H1 (cell line): ENCODE measurements around the gene WDR26. TPM values are rescaled to one million over a fixed set of nuclear protein-coding genes. Genes with fewer than 3 reads are reported as not detected.

Experiments used
- CTCF ChIA-PET: fragments of 300-600 bp; sonication (Branson Sonifier 250); formaldehyde crosslinking; loops from one replicate; lab custom pipeline; 2021; ENCODE audit not compliant: partially characterized antibody; lab: Charles Lee
- POLR2A ChIA-PET: fragments of 300-600 bp; sonication (Branson Sonifier 250); formaldehyde crosslinking; loops from one replicate; lab custom pipeline; 2021; ENCODE audit warnings: inconsistent platforms; ENCODE audit not compliant: partially characterized antibody; lab: Charles Lee
- DNase-seq, 2 experiments: peaks; one replicate each; pipeline versions ENCODE4 v3.0.0 to v3.0.0-alpha.2; 2010 to 2022; ENCODE audit warnings: low spot score in 2 of 2, low read depth in 1 of 2, mixed read lengths in 1 of 2
- FAIRE-seq: peaks from 2 replicates; lab custom pipeline; 2011; peaks lifted over from hg19 to GRCh38; lab: Jason Lieb, UNC
- H2AFZ ChIP-seq: 2 replicates; pipeline ENCODE4 v1.8.1; 2012; ENCODE audit warnings: low read length, inconsistent platforms
- H2AK5ac ChIP-seq: 2 replicates; pipeline ENCODE4 v1.6.1; 2013; ENCODE audit warnings: low read depth, low read length
- H2BK120ac ChIP-seq: replicated peaks from 2 replicates; pipeline ENCODE3; 2013; ENCODE audit warnings: low read depth, low read length, inconsistent platforms
- H2BK12ac ChIP-seq: 2 replicates; pipeline ENCODE4 v1.6.1; 2013; ENCODE audit warnings: low read depth, low read length
- H2BK15ac ChIP-seq: 2 replicates; pipeline ENCODE4 v1.6.1; 2013; ENCODE audit warnings: low read length
- H2BK20ac ChIP-seq: 2 replicates; pipeline ENCODE4 v1.6.1; 2013; ENCODE audit warnings: low read length
- H2BK5ac ChIP-seq: 2 replicates; pipeline ENCODE4 v1.6.1; 2013; ENCODE audit warnings: low read depth, low read length
- H3K14ac ChIP-seq: 2 replicates; pipeline ENCODE4 v1.6.1; 2013; ENCODE audit warnings: inconsistent platforms; ENCODE audit not compliant: insufficient read length
- H3K18ac ChIP-seq: 2 replicates; pipeline ENCODE4 v1.6.1; 2013; ENCODE audit warnings: low read length; ENCODE audit errors: extremely low read depth
- H3K23ac ChIP-seq: 2 replicates; pipeline ENCODE4 v1.6.1; 2013; ENCODE audit warnings: inconsistent platforms; ENCODE audit not compliant: insufficient read length
- H3K23me2 ChIP-seq: 2 replicates; pipeline ENCODE4 v1.6.1; 2013; ENCODE audit warnings: low read depth, low read length
- H3K27ac ChIP-seq: 2 replicates; pipeline ENCODE4 v1.6.1; 2011; ENCODE audit warnings: low read depth, low read length, inconsistent platforms
- H3K27me3 ChIP-seq, 4 experiments: replicated peaks in 1 of 4; 1 replicate in 1 of 4; 2 replicates in 3 of 4; pipeline versions ENCODE4 v1.6.1 to v1.8.1; 2011 to 2013; ENCODE audit warnings: low read length in 3 of 4, mild to moderate bottlenecking in 3 of 4, inconsistent platforms in 2 of 4, mixed read lengths in 2 of 4, moderate library complexity in 1 of 4; ENCODE audit not compliant: control insufficient read depth in 3 of 4, insufficient read depth in 3 of 4; ENCODE audit errors: extremely low read depth in 1 of 4
- H3K36me3 ChIP-seq, 4 experiments: 2 replicates each; pipeline versions ENCODE4 v1.6.1 to v1.8.1; 2011 to 2013; ENCODE audit warnings: mild to moderate bottlenecking in 4 of 4, low read length in 3 of 4, moderate library complexity in 2 of 4, control low read depth in 1 of 4, inconsistent platforms in 1 of 4; ENCODE audit not compliant: insufficient read depth in 4 of 4, control insufficient read depth in 2 of 4
- H3K4ac ChIP-seq: replicated peaks from 2 replicates; pipeline ENCODE3; 2013; ENCODE audit warnings: low read length, low read depth, mixed read lengths, inconsistent platforms; ENCODE audit not compliant: insufficient read length
- H3K4me1 ChIP-seq, 4 experiments: replicated peaks in 1 of 4; 1 replicate in 1 of 4; 2 replicates in 3 of 4; pipeline versions ENCODE4 v1.6.1 to v1.8.1; 2011 to 2013; ENCODE audit warnings: low read length in 3 of 4, inconsistent platforms in 2 of 4, mixed read lengths in 1 of 4; ENCODE audit not compliant: insufficient read depth in 4 of 4, control insufficient read depth in 3 of 4
- H3K4me2 ChIP-seq, 2 experiments: 2 replicates each; pipeline versions ENCODE4 v1.6.1 to v1.8.1; 2011 to 2013; ENCODE audit warnings: low read depth in 2 of 2, low read length in 2 of 2, control low read depth in 1 of 2, inconsistent platforms in 1 of 2, mild to moderate bottlenecking in 1 of 2; ENCODE audit not compliant: insufficient read depth in 1 of 2
- H3K4me3 ChIP-seq, 4 experiments: fragments of 200-600, 300-600 bp in 1 of 4; sonication (generic), shearing (Covaris generic), sonication (Bioruptor Twin) in 1 of 4; 2 replicates each; pipeline versions ENCODE4 v1.5.1 to v1.8.1; 2011 to 2016; ENCODE audit warnings: low read length in 4 of 4, low read depth in 3 of 4, control low read depth in 2 of 4, inconsistent platforms in 2 of 4, mild to moderate bottlenecking in 2 of 4, mixed read lengths in 1 of 4, moderate library complexity in 1 of 4; ENCODE audit not compliant: insufficient read depth in 2 of 4; ENCODE audit errors: extremely low read depth in 1 of 4
- H3K56ac ChIP-seq: replicated peaks from 2 replicates; pipeline ENCODE3; 2013; ENCODE audit warnings: low read depth, mild to moderate bottlenecking, mixed read lengths, low read length, inconsistent platforms; ENCODE audit not compliant: insufficient read length
- H3K79me1 ChIP-seq: 2 replicates; pipeline ENCODE4 v1.6.1; 2013; ENCODE audit warnings: low read depth, low read length, control low read depth
- H3K79me2 ChIP-seq, 2 experiments: 2 replicates each; pipeline versions ENCODE4 v1.6.1 to v1.8.1; 2012 to 2013; ENCODE audit warnings: low read length in 2 of 2, mild to moderate bottlenecking in 2 of 2, inconsistent platforms in 1 of 2; ENCODE audit not compliant: insufficient read depth in 2 of 2, control insufficient read depth in 1 of 2
- H3K9ac ChIP-seq, 4 experiments: replicated peaks in 1 of 4; 1 replicate in 1 of 4; 2 replicates in 3 of 4; pipeline versions ENCODE4 v1.6.1 to v1.8.1; 2011 to 2013; ENCODE audit warnings: low read depth in 3 of 4, low read length in 3 of 4, control low read depth in 2 of 4, mild to moderate bottlenecking in 2 of 4, moderate library complexity in 2 of 4, inconsistent platforms in 1 of 4; ENCODE audit errors: extremely low read depth in 1 of 4
- H3K9me3 ChIP-seq, 2 experiments: 2 replicates each; pipeline versions ENCODE4 v1.6.1 to v1.8.1; 2012 to 2013; ENCODE audit warnings: mild to moderate bottlenecking in 2 of 2, moderate library complexity in 2 of 2, control low read depth in 1 of 2, inconsistent platforms in 1 of 2, low read depth in 1 of 2, low read length in 1 of 2, mixed read lengths in 1 of 2; ENCODE audit not compliant: insufficient read depth in 2 of 2
- H4K20me1 ChIP-seq, 2 experiments: replicated peaks in 1 of 2; 2 replicates each; pipeline versions ENCODE3 to v1.8.1; 2011 to 2013; ENCODE audit warnings: inconsistent platforms in 2 of 2, low read length in 2 of 2, mild to moderate bottlenecking in 1 of 2; ENCODE audit not compliant: insufficient read depth in 2 of 2, control insufficient read depth in 1 of 2
- H4K5ac ChIP-seq: 2 replicates; pipeline ENCODE4 v1.6.1; 2013; ENCODE audit warnings: low read length, low read depth, mixed read lengths, inconsistent platforms; ENCODE audit not compliant: insufficient read length
- H4K8ac ChIP-seq: 2 replicates; pipeline ENCODE4 v1.8.0; 2013; ENCODE audit warnings: mild to moderate bottlenecking, moderate library complexity, low read length, inconsistent platforms; ENCODE audit not compliant: insufficient read depth; ENCODE audit errors: extremely low read depth
- H4K91ac ChIP-seq: replicated peaks from 2 replicates; pipeline ENCODE3; 2013; ENCODE audit warnings: low read length, mixed read lengths, inconsistent platforms; ENCODE audit not compliant: insufficient read length
- BCL11A ChIP-seq, 2 experiments: IDR thresholded peaks; one replicate each; pipeline ENCODE4 v1.6.1; 2011; ENCODE audit warnings: low read depth in 2 of 2, low read length in 2 of 2, mild to moderate bottlenecking in 2 of 2
- CHD1 ChIP-seq: IDR thresholded peaks from 2 replicates; pipeline ENCODE4 v1.6.1; 2012; ENCODE audit warnings: low read depth, low read length, improper control_type of control experiment
- EGR1 ChIP-seq: IDR thresholded peaks from 2 replicates; pipeline ENCODE4 v1.6.1; 2011; ENCODE audit warnings: low read depth, low read length, borderline replicate concordance
- EP300 ChIP-seq, 2 experiments: IDR thresholded peaks; 1 replicate in 1 of 2; 2 replicates in 1 of 2; pipeline ENCODE4 v1.6.1; 2011 to 2012; ENCODE audit warnings: low read depth in 2 of 2, low read length in 2 of 2, mild to moderate bottlenecking in 2 of 2, borderline replicate concordance in 1 of 2, inconsistent platforms in 1 of 2, moderate library complexity in 1 of 2
- JUND ChIP-seq: IDR thresholded peaks from 2 replicates; pipeline ENCODE4 v1.6.1; 2011; ENCODE audit warnings: mild to moderate bottlenecking, improper control_type of control experiment, low read length
- KDM5A ChIP-seq: fragments of 200-600 bp; IDR thresholded peaks from 2 replicates; pipeline ENCODE4 v1.7.1; 2012; ENCODE audit warnings: mild to moderate bottlenecking, low read length, inconsistent platforms, mixed read lengths
- POLR2A ChIP-seq, 2 experiments: IDR thresholded peaks; 1 replicate in 1 of 2; 2 replicates in 1 of 2; pipeline ENCODE4 v1.6.1; 2011; ENCODE audit warnings: low read depth in 2 of 2, low read length in 2 of 2, mild to moderate bottlenecking in 2 of 2; ENCODE audit errors: control extremely low read depth in 1 of 2
- RBBP5 ChIP-seq: IDR thresholded peaks from 2 replicates; pipeline ENCODE4 v1.7.1; 2012; ENCODE audit warnings: low read depth, mild to moderate bottlenecking, inconsistent platforms, low read length, moderate library complexity, borderline replicate concordance
- RXRA ChIP-seq: IDR thresholded peaks from 2 replicates; pipeline ENCODE4 v1.6.1; 2011; ENCODE audit warnings: low read depth, mild to moderate bottlenecking, low read length, moderate library complexity; ENCODE audit not compliant: insufficient read depth
- SIN3A ChIP-seq, 2 experiments: IDR thresholded peaks in 1 of 2; conservative IDR thresholded peaks in 1 of 2; 2 replicates each; pipeline ENCODE4 v1.6.1; 2011 to 2012; ENCODE audit warnings: low read length in 2 of 2, improper control_type of control experiment in 1 of 2, low read depth in 1 of 2, mild to moderate bottlenecking in 1 of 2
- SIX5 ChIP-seq: IDR thresholded peaks from 2 replicates; pipeline ENCODE4 v1.6.1; 2011; ENCODE audit warnings: mild to moderate bottlenecking, low read depth, low read length
- SP1 ChIP-seq: IDR thresholded peaks from 2 replicates; pipeline ENCODE4 v1.6.1; 2011; ENCODE audit warnings: low read depth, low read length
- ZNF274 ChIP-seq: IDR thresholded peaks from 2 replicates; pipeline ENCODE4 v1.7.0; 2012; ENCODE audit warnings: low read length, borderline replicate concordance; ENCODE audit errors: extremely low read depth
- WGBS, 2 experiments: shearing (Covaris generic) in 1 of 2; methylation state at CpG; one replicate each; pipeline versions ENCODE4 v1.1.6 to v1.1.7; 2013 to 2015; ENCODE audit warnings: low lambda C conversion rate in 2 of 2, mixed read lengths in 2 of 2, inconsistent platforms in 1 of 2, low coverage in 1 of 2, missing lambda C conversion rate in 1 of 2; ENCODE audit not compliant: insufficient replicate concordance in 2 of 2, insufficient coverage in 1 of 2, insufficient read length in 1 of 2; ENCODE audit errors: extremely low coverage in 1 of 2, missing lambda C conversion rate in 1 of 2; 5-methylcytosine and 5-hydroxymethylcytosine counted together
- polyA plus RNA-seq, 7 experiments: library from polyadenylated mRNA; depleted of rRNA in 3 of 7; stranded (reverse) in 5 of 7; unstranded in 2 of 7; fragments of >200 nt in 5 of 7; fragments of 200-250 nt in 2 of 7; gene quantifications; 1 replicate in 5 of 7; 2 replicates in 1 of 7; 4 replicates in 1 of 7; pipeline versions ENCODE4 v1.2.1 to v1.2.3, GENCODE V29; 2011 to 2013; ENCODE audit warnings: missing spikeins in 2 of 7, mixed read lengths in 2 of 7
- total RNA-seq: library from RNA; stranded (reverse); fragmentation: NEBNext Ultra II Directional; extraction: Animal tissue kit (Norgen Biotek cat#: 25700); gene quantifications from 2 replicates; pipeline ENCODE4 v1.2.1, GENCODE V29; 2021

Gene WDR26
- total and polyA plus RNA-seq, 2 of the 8 experiments (the other 6 are each of a cell fraction or from before 2014, with no cell fraction given) = 18.0 to 72.5 TPM

GRCh38 chr1:224429616-224430326 is 4.8 kb downstream of the WDR26 start:
- H3K9ac ChIP-seq = no peak overlapping the region
- no peak overlapping the region for H4K91ac ChIP-seq
- no peak overlapping the region for H4K8ac ChIP-seq
- H3K27ac ChIP-seq = no peak overlapping the region
- FAIRE-seq (no peak), DNase-seq (no peak)
- H3K56ac ChIP-seq = no peak overlapping the region
- H3K4ac ChIP-seq = no peak overlapping the region
- no peak overlapping the region for H4K5ac ChIP-seq
- no peak overlapping the region for H2AFZ ChIP-seq
- no peak overlapping the region for H2BK12ac ChIP-seq
- no peak overlapping the region for H3K14ac ChIP-seq
- H3K9me3 ChIP-seq = no peaks in the 10 kb centered on the region
- H3K36me3 ChIP-seq = peaks cover 0 to 66% (median 29%) of the 10 kb centered on the region in 4 experiments; a peak in 7 of 8 replicates
- H3K4me1 ChIP-seq = peaks cover 0 to 10% (median 1%) of the 10 kb centered on the region in 4 experiments; a peak in 4 of 7 replicates
- no peak overlapping the region for H2BK120ac ChIP-seq
- WGBS, 2 experiments = 94% methylated on average over 3 of the region's 3 CpGs; no CpG with 5 or more reads in 1 of the 2 experiments
- no peak overlapping the region for H3K18ac ChIP-seq
- H2BK15ac ChIP-seq = no peak overlapping the region
- peaks cover 19 to 63% of the 10 kb centered on the region in 2 experiments for H3K79me2 ChIP-seq
- no peak overlapping the region for H2AK5ac ChIP-seq
- peaks cover 7% of the 10 kb centered on the region for H3K23me2 ChIP-seq
- H2BK5ac ChIP-seq = no peak overlapping the region
- no peak overlapping the region for H2BK20ac ChIP-seq
- peaks cover 16 to 18% of the 10 kb centered on the region in 2 experiments for H4K20me1 ChIP-seq
- POLR2A ChIA-PET = interaction anchor here (0.6 to 1.7 kb wide), 2 partner anchors 13 to 194 kb away, joined by 4 to 5 read pairs; no protein-coding TSS in a partner anchor
- H3K4me2 ChIP-seq = no peak overlapping the region
- CTCF ChIA-PET = interaction anchor here (1.5 kb wide), 1 partner anchor 12 kb away, joined by 3 read pairs; no protein-coding TSS in a partner anchor
- no peak overlapping the region for H3K23ac ChIP-seq
- H3K4me3 ChIP-seq = no peak overlapping the region
- no peaks in the 10 kb centered on the region for H3K27me3 ChIP-seq
- no peaks in the 10 kb centered on the region for H3K79me1 ChIP-seq
- TF ChIP-seq RBBP5 (no peak), EGR1 (no peak), POLR2A (IDR thresholded peaks at IDR 0.05; ENCODE audit: control extremely low read depth in 1 of 2, low read depth in 2 of 2, low read length in 2 of 2) (no peak), ZNF274 (no peak), SP1 (no peak), SIN3A (conservative IDR thresholded peaks at IDR 0.05 in 1 of 2, IDR thresholded peaks at IDR 0.05 in 1 of 2; ENCODE audit: low read depth in 1 of 2, low read length in 2 of 2) (no peak), SIX5 (no peak), CHD1 (no peak), EP300 (IDR thresholded peaks at IDR 0.05; ENCODE audit: borderline replicate concordance in 1 of 2, low read depth in 2 of 2, low read length in 2 of 2) (no peak), JUND (no peak), KDM5A (no peak), RXRA (no peak), BCL11A (IDR thresholded peaks at IDR 0.05; ENCODE audit: low read depth in 2 of 2, low read length in 2 of 2) (no peak)
